HCT116 (cell line): ENCODE data around the gene ALDH7A1. TPM values are rescaled to one million over a fixed set of nuclear protein-coding genes. Genes with fewer than 3 reads are reported as not detected.

ENCODE experiments used
- ATAC-seq: fragments of 200-7000 bp; cut with Tn5 transposase; 2 replicates; pipeline ENCODE4 v1.9.1; 2020; ENCODE audit warnings: mild to moderate bottlenecking, moderate library complexity
- Bru-seq: library from RNA; stranded (reverse); fragments of 400-500 nt; gene quantifications from one replicate; lab custom pipeline; 2021; lab: Mats Ljungman, UMichigan
- BruChase-seq, 2 experiments: library from RNA; stranded (reverse); fragments of 400-500 nt; gene quantifications; one replicate each; lab custom pipeline; 2021; lab: Mats Ljungman, UMichigan
- BruUV-seq: library from RNA; stranded (reverse); fragments of 400-500 nt; replicated peaks from 2 replicates; lab custom pipeline; 2021; lab: Mats Ljungman, UMichigan
- CTCF ChIA-PET: fragments of 300-600 bp; sonication (Branson Sonifier 250); formaldehyde crosslinking; loops from one replicate; lab custom pipeline; 2021; ENCODE audit warnings: antibody characterized with exemption; lab: Charles Lee
- POLR2A ChIA-PET: fragments of 300-600, 350-600 bp; sonication (Branson Sonifier 250); formaldehyde crosslinking; loops from one replicate; lab custom pipeline; 2021; ENCODE audit warnings: antibody characterized with exemption; lab: Charles Lee
- RAD21 ChIA-PET, 2 experiments: fragments of 300-600 bp; sonication (Branson Sonifier 250); formaldehyde crosslinking; loops; one replicate each; lab custom pipeline; 2023; ENCODE audit warnings: low total read pairs in 2 of 2; ENCODE audit not compliant: uncharacterized antibody in 2 of 2, unreplicated experiment in 2 of 2, low non-redundant PET in 1 of 2; lab: Charles Lee
- DNase-seq: peaks from one replicate; pipeline ENCODE4 v3.0.0-alpha.2; 2010; ENCODE audit warnings: low read depth, low spot score
- H2AFZ ChIP-seq: fragments of 200-600 bp; shearing (Covaris generic), sonication (generic); 2 replicates; pipeline ENCODE4 v1.6.1; 2017; ENCODE audit warnings: low read depth, mixed run types, mixed read lengths, antibody characterized with exemption, low read length; ENCODE audit not compliant: poor library complexity, severe bottlenecking
- H3K27ac ChIP-seq: 2 replicates; pipeline ENCODE4 v1.5.1; 2012; ENCODE audit warnings: low read depth, low read length
- H3K27me3 ChIP-seq: fragments of 200-600 bp; sonication (generic); 2 replicates; pipeline ENCODE4 v1.6.1; 2016; ENCODE audit warnings: mixed run types, low read length, mixed read lengths; ENCODE audit not compliant: insufficient read depth
- H3K36me3 ChIP-seq, 2 experiments: fragments of 200-500 bp in 1 of 2; fragments of 200-600 bp in 1 of 2; sonication (Bioruptor generic) in 1 of 2; sonication (generic) in 1 of 2; 2 replicates each; pipeline versions ENCODE4 v1.5.1 to v1.6.1; 2014 to 2016; ENCODE audit warnings: low read length in 2 of 2, inconsistent platforms in 1 of 2, mixed read lengths in 1 of 2, mixed run types in 1 of 2; ENCODE audit not compliant: insufficient read depth in 2 of 2, control insufficient read depth in 1 of 2
- H3K4me1 ChIP-seq, 2 experiments: fragments of 200-600 bp in 1 of 2; sonication (generic) in 1 of 2; 2 replicates each; pipeline versions ENCODE4 v1.5.1 to v1.6.1; 2012 to 2017; ENCODE audit warnings: low read length in 2 of 2, inconsistent platforms in 1 of 2, mild to moderate bottlenecking in 1 of 2, mixed read lengths in 1 of 2, mixed run types in 1 of 2, moderate library complexity in 1 of 2; ENCODE audit not compliant: insufficient read depth in 2 of 2, control insufficient read depth in 1 of 2
- H3K4me2 ChIP-seq: fragments of 200-600 bp; sonication (generic); 2 replicates; pipeline ENCODE4 v1.6.1; 2017; ENCODE audit warnings: mixed run types, low read length, mixed read lengths
- H3K4me3 ChIP-seq, 2 experiments: fragments of 200-600 bp in 1 of 2; sonication (generic) in 1 of 2; replicated peaks in 1 of 2; 2 replicates each; pipeline ENCODE4 v1.5.1; 2011 to 2016; ENCODE audit warnings: low read length in 2 of 2, control low read depth in 1 of 2, low read depth in 1 of 2, mild to moderate bottlenecking in 1 of 2, mixed read lengths in 1 of 2, mixed run types in 1 of 2
- H3K79me2 ChIP-seq: fragments of 200-600 bp; sonication (generic); 2 replicates; pipeline ENCODE4 v1.6.1; 2017; ENCODE audit warnings: mild to moderate bottlenecking, mixed run types, low read length, moderate library complexity, mixed read lengths; ENCODE audit not compliant: insufficient read depth
- H3K9ac ChIP-seq: fragments of 200-600 bp; sonication (generic); 2 replicates; pipeline ENCODE4 v1.6.1; 2016; ENCODE audit warnings: low read length, mixed read lengths
- H3K9me2 ChIP-seq: fragments of 200-600 bp; sonication (generic), shearing (Covaris generic); 2 replicates; pipeline ENCODE4 v1.6.1; 2017; ENCODE audit warnings: mixed run types, mild to moderate bottlenecking, moderate library complexity; ENCODE audit not compliant: insufficient read depth
- H3K9me3 ChIP-seq, 2 experiments: fragments of 200-500 bp in 1 of 2; fragments of 200-600 bp in 1 of 2; sonication (Bioruptor generic) in 1 of 2; sonication (generic) in 1 of 2; 2 replicates each; pipeline ENCODE4 v1.6.1; 2014 to 2017; ENCODE audit warnings: low read length in 2 of 2, mixed read lengths in 2 of 2, inconsistent platforms in 1 of 2, low read depth in 1 of 2, mild to moderate bottlenecking in 1 of 2, mixed run types in 1 of 2, moderate library complexity in 1 of 2; ENCODE audit not compliant: control insufficient read depth in 1 of 2, insufficient read depth in 1 of 2
- H4K20me1 ChIP-seq: fragments of 200-600 bp; sonication (generic), shearing (Covaris generic); 2 replicates; pipeline ENCODE4 v1.6.1; 2017; ENCODE audit warnings: mixed run types, mild to moderate bottlenecking, moderate library complexity; ENCODE audit not compliant: insufficient read depth
- CBX3 ChIP-seq: IDR thresholded peaks from 2 replicates; pipeline ENCODE4 v1.6.1; 2012; ENCODE audit warnings: low read depth
- EGR1 ChIP-seq: IDR thresholded peaks from 2 replicates; pipeline ENCODE4 v1.6.1; 2012; ENCODE audit warnings: low read depth
- ELF1 ChIP-seq: IDR thresholded peaks from 2 replicates; pipeline ENCODE4 v1.6.1; 2012; ENCODE audit warnings: low read depth, borderline replicate concordance
- EZH2 ChIP-seq: fragments of 200-600 bp; sonication (generic); IDR thresholded peaks from 2 replicates; pipeline ENCODE4 v1.6.1; 2017; ENCODE audit warnings: antibody characterized with exemption, mixed run types
- EZH2phosphoT487 ChIP-seq: fragments of 200-600 bp; IDR thresholded peaks from 2 replicates; pipeline ENCODE4 v1.6.1; 2018; ENCODE audit warnings: antibody characterized with exemption, borderline replicate concordance
- FOSL1 ChIP-seq: IDR thresholded peaks from 2 replicates; pipeline ENCODE4 v1.6.1; 2012; ENCODE audit warnings: low read depth
- JUND ChIP-seq: IDR thresholded peaks from 2 replicates; pipeline ENCODE4 v1.6.1; 2012
- POLR2A ChIP-seq: IDR thresholded peaks from 2 replicates; pipeline ENCODE4 v1.7.0; 2011; ENCODE audit warnings: borderline replicate concordance; ENCODE audit not compliant: insufficient read depth, insufficient read length; ENCODE audit errors: extremely low read depth
- RAD21 ChIP-seq: IDR thresholded peaks from 2 replicates; pipeline ENCODE4 v1.6.1; 2012; ENCODE audit warnings: low read depth, mild to moderate bottlenecking
- SIN3A ChIP-seq: IDR thresholded peaks from 2 replicates; pipeline ENCODE4 v1.6.1; 2012; ENCODE audit warnings: low read depth
- SP1 ChIP-seq: IDR thresholded peaks from 2 replicates; pipeline ENCODE4 v1.6.1; 2012; ENCODE audit warnings: low read depth
- SRF ChIP-seq: IDR thresholded peaks from 2 replicates; pipeline ENCODE4 v1.6.1; 2012; ENCODE audit warnings: low read depth
- TCF7L2 ChIP-seq: IDR thresholded peaks from 2 replicates; pipeline ENCODE4 v1.7.0; 2011; ENCODE audit warnings: borderline replicate concordance, inconsistent platforms; ENCODE audit not compliant: insufficient read depth, insufficient read length; ENCODE audit errors: extremely low read depth
- YY1 ChIP-seq: IDR thresholded peaks from 2 replicates; pipeline ENCODE4 v1.6.1; 2011; ENCODE audit warnings: low read length, low read depth, moderate library complexity, mild to moderate bottlenecking; ENCODE audit not compliant: insufficient replicate concordance; ENCODE audit errors: extremely low read depth
- ZFX ChIP-seq: fragments of 450-650 bp; IDR thresholded peaks from 2 replicates; pipeline ENCODE4 v1.6.1; 2017
- ZNF274 ChIP-seq: fragments of 200-500 bp; sonication (Bioruptor generic); IDR thresholded peaks from 2 replicates; pipeline ENCODE4 v1.6.1; 2014; ENCODE audit warnings: mild to moderate bottlenecking, low read depth, low read length, inconsistent platforms
- intact Hi-C: fragments of 100-400 bp; cut with micrococcal nuclease; formaldehyde crosslinking; loops from 2 replicates; pipeline ENCODE4 v1.10.0; 2022
- long read RNA-seq: library from polyadenylated mRNA; unstranded; transcript quantifications from one replicate; pipeline ENCODE4 v2.0.0, GENCODE V29; 2021; ENCODE audit not compliant: unreplicated experiment
- polyA plus RNA-seq: library from polyadenylated mRNA; unstranded; fragments of >200 nt; gene quantifications from 2 replicates; pipeline ENCODE4 v1.2.1, GENCODE V29; 2012; ENCODE audit warnings: missing spikeins
- total RNA-seq: library from RNA; stranded (reverse); gene quantifications from one replicate; pipeline ENCODE4 v1.2.1, GENCODE V29; 2021; ENCODE audit not compliant: unreplicated experiment
- TF ChIP-seq, protein P1 (sequence below): IDR thresholded peaks from 2 replicates; pipeline ENCODE4 v1.6.1; 2012
- TF ChIP-seq, protein P2 (sequence below): IDR thresholded peaks from 2 replicates; pipeline ENCODE4 v1.6.1; 2012; ENCODE audit warnings: low read depth
- TF ChIP-seq, protein P3 (sequence below), 3 experiments: fragments of 200-600 bp in 1 of 3; sonication (generic) in 1 of 3; IDR thresholded peaks in 2 of 3; conservative IDR thresholded peaks in 1 of 3; 2 replicates each; pipeline ENCODE4 v1.5.1; 2012 to 2017; ENCODE audit warnings: low read depth in 2 of 3, low read length in 2 of 3, antibody characterized with exemption in 1 of 3, borderline replicate concordance in 1 of 3, control low read depth in 1 of 3, mild to moderate bottlenecking in 1 of 3, mixed read lengths in 1 of 3, mixed run types in 1 of 3, moderate library complexity in 1 of 3; ENCODE audit not compliant: insufficient read depth in 1 of 3
- TF ChIP-seq, protein P4 (sequence below): IDR thresholded peaks from 2 replicates; pipeline ENCODE4 v1.6.1; 2012

The ALDH7A1 gene
- total RNA-seq: 93.2 TPM
- polyA plus RNA-seq: 60.5 and 80.3 TPM in 2 replicates
- percentile 68 among the genes with signal in this experiment for Bru-seq, nascent RNA
- percentile 66 among the genes with signal in this experiment for BruChase-seq, experiment 1, labeled RNA remaining after a 6-hour chase
- BruChase-seq, experiment 2, labeled RNA remaining after a 2-hour chase: percentile 71 among the genes with signal in this experiment
- long read RNA-seq, full-length matches to known transcripts: 90 of 103 reads
- long read RNA-seq, partial matches to known transcripts: 7 of 103 reads
- long read RNA-seq, other reads (novel, unspliced or antisense): 6 of 103 reads

DNA sequence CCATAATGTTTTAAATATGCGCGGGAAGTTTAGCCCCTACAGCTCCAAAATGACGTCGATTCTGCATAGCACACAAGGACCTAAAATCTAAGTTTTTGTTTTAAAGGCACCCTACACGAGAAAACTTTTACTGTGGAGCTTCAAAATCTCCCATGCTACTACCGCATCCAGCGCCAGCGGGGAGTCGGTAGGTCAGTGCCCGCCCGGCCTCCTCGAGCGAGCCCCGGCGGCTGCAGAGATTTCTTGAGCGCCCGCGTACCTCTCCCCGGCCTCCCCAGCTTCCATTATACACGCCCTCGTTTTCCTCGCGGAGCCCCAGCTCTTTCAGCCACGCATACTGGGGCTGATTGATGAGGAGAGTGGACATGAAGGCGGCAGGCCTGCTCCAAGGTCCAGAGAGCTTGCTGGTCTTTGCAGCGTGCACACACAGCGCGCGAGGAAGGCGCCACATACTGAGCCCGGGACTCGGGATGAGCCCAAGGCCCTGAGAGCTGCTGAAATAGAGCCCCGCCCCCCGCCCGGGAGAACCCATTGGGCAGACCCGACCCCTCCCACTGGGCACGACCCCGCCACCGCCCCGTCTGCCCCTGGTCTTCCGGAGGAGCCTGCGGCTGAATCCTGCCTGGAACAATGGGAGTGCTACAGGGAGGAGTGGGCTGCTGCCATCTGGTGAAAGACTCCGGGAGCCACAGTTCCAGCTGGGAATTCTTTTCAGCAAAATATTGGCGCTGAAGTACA lies at the start of gene ALDH7A1:
Gene ALDH7A1 (minus strand): TSS at position 472 of the 738 bp plus-strand sequence. CDS start 21 bp downstream, at position 451.
- peak within 1 kb of the TSS; percentile 95 for H3K4me2 ChIP-seq
- H3K9ac ChIP-seq: peak within 1 kb of the TSS; percentile 88
- ChIA-PET CTCF (interaction anchor here (0.7 to 1.6 kb wide), 6 partner anchors 95 to 360 kb away, joined by 3 to 7 read pairs (median 3); no protein-coding TSS in a partner anchor), RAD21 (interaction anchor here in 1 of 2 experiments (1.1 kb wide), 1 partner anchor 241 kb away, joined by 3 read pairs; no protein-coding TSS in a partner anchor), POLR2A (interaction anchor here (0.6 to 1.7 kb wide), 7 partner anchors 9 to 1218 kb away, joined by 3 to 8 read pairs (median 4); no protein-coding TSS in a partner anchor)
- peak; percentile 94 for ATAC-seq
- intact Hi-C loops: loop anchor here (1.0 to 2.0 kb wide), 3 partner anchors 50 to 256 kb away; no protein-coding TSS in a partner anchor
- H4K20me1 ChIP-seq: no peaks in the 10 kb centered on the region
- peak; percentile 83 for DNase-seq
- H3K27ac ChIP-seq: peak within 1 kb of the TSS; percentile 67
- TSS peak; percentile 69 for BruUV-seq
- peaks cover 0 to 3% of the 10 kb centered on the region in 2 experiments; a peak in 2 of 4 replicates for H3K36me3 ChIP-seq
- H3K27me3 ChIP-seq: no peaks in the 10 kb centered on the region
- no peaks in the 10 kb centered on the region for H3K9me3 ChIP-seq
- H3K4me1 ChIP-seq: peaks cover 0 to 18% of the 10 kb centered on the region in 2 experiments; a peak in 3 of 4 replicates
- peak within 1 kb of the TSS; percentile 73 to 86 for H3K4me3 ChIP-seq
- H3K79me2 ChIP-seq: peaks cover 20% of the 10 kb centered on the region
- H3K9me2 ChIP-seq: no peaks in the 10 kb centered on the region
- H2AFZ ChIP-seq: peak within 1 kb of the TSS; percentile 82
- TF ChIP-seq POLR2A (peak; percentile 91), EGR1 (no peak), JUND (no peak), SP1 (peak; percentile 58), EZH2 (no peak), ZFX (peak; percentile 89), SRF (no peak), ELF1 (no peak), EZH2phosphoT487 (no peak), RAD21 (peak; percentile 74), YY1 (peak; percentile 71), TCF7L2 (no peak), FOSL1 (no peak), SIN3A (peak; percentile 83), CBX3 (peak; percentile 62; the same call in 1 of the 2 replicates), ZNF274 (no peak)
- TF ChIP-seq, protein P1, sequence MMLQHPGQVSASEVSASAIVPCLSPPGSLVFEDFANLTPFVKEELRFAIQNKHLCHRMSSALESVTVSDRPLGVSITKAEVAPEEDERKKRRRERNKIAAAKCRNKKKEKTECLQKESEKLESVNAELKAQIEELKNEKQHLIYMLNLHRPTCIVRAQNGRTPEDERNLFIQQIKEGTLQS: no peak
- TF ChIP-seq, protein P2, sequence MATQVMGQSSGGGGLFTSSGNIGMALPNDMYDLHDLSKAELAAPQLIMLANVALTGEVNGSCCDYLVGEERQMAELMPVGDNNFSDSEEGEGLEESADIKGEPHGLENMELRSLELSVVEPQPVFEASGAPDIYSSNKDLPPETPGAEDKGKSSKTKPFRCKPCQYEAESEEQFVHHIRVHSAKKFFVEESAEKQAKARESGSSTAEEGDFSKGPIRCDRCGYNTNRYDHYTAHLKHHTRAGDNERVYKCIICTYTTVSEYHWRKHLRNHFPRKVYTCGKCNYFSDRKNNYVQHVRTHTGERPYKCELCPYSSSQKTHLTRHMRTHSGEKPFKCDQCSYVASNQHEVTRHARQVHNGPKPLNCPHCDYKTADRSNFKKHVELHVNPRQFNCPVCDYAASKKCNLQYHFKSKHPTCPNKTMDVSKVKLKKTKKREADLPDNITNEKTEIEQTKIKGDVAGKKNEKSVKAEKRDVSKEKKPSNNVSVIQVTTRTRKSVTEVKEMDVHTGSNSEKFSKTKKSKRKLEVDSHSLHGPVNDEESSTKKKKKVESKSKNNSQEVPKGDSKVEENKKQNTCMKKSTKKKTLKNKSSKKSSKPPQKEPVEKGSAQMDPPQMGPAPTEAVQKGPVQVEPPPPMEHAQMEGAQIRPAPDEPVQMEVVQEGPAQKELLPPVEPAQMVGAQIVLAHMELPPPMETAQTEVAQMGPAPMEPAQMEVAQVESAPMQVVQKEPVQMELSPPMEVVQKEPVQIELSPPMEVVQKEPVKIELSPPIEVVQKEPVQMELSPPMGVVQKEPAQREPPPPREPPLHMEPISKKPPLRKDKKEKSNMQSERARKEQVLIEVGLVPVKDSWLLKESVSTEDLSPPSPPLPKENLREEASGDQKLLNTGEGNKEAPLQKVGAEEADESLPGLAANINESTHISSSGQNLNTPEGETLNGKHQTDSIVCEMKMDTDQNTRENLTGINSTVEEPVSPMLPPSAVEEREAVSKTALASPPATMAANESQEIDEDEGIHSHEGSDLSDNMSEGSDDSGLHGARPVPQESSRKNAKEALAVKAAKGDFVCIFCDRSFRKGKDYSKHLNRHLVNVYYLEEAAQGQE: no peak
- TF ChIP-seq, protein P3, sequence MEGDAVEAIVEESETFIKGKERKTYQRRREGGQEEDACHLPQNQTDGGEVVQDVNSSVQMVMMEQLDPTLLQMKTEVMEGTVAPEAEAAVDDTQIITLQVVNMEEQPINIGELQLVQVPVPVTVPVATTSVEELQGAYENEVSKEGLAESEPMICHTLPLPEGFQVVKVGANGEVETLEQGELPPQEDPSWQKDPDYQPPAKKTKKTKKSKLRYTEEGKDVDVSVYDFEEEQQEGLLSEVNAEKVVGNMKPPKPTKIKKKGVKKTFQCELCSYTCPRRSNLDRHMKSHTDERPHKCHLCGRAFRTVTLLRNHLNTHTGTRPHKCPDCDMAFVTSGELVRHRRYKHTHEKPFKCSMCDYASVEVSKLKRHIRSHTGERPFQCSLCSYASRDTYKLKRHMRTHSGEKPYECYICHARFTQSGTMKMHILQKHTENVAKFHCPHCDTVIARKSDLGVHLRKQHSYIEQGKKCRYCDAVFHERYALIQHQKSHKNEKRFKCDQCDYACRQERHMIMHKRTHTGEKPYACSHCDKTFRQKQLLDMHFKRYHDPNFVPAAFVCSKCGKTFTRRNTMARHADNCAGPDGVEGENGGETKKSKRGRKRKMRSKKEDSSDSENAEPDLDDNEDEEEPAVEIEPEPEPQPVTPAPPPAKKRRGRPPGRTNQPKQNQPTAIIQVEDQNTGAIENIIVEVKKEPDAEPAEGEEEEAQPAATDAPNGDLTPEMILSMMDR (IDR thresholded peaks at IDR 0.05 in 2 of 3, conservative IDR thresholded peaks at IDR 0.05 in 1 of 3; ENCODE audit: borderline replicate concordance in 1 of 3, insufficient read depth in 1 of 3, low read depth in 2 of 3, low read length in 2 of 3): peak; percentile 42 to 82 (median 51)
- TF ChIP-seq, protein P4, sequence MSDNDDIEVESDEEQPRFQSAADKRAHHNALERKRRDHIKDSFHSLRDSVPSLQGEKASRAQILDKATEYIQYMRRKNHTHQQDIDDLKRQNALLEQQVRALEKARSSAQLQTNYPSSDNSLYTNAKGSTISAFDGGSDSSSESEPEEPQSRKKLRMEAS: peak; percentile 86
